HG03469 (cell line): Measurements from ENCODE around the gene C10orf67.
"Not testable (repeated sequence)": the region's sequence is repeated elsewhere in the genome, so short reads cannot be mapped to it uniquely, and the experiment has no call there.

Experiments
- ATAC-seq: cut with Tn5 transposase; IDR thresholded peaks from one replicate; pipeline ENCODE4 v1.9.1; 2021; ENCODE audit warnings: mild to moderate bottlenecking, moderate library complexity, moderate number of reproducible peaks; ENCODE audit not compliant: unreplicated experiment

Gene C10orf67

GRCh38 chr10:23326544-23327307 lies 17.9 kb downstream of the C10orf67 start:
- ATAC-seq, result no peak

GRCh38 chr10:23325132-23325531 lies 19.5 kb downstream of the C10orf67 start:
- peak; percentile 82 for ATAC-seq

GRCh38 chr10:23324351-23324750 lies 20.2 kb downstream of the C10orf67 start:
- ATAC-seq, result no peak

GRCh38 chr10:23322082-23322481 lies 22.5 kb downstream of the C10orf67 start:
- ATAC-seq, result no peak

- no peak for ATAC-seq
Observed at GRCh38 chr10:23319835-23320234, 24.8 kb downstream of the C10orf67 start.

GRCh38 chr10:23318359-23318758 lies 26.2 kb downstream of the C10orf67 start:
- ATAC-seq, result no peak

- no peak for ATAC-seq
Observed at GRCh38 chr10:23317416-23317815, 27.2 kb downstream of the C10orf67 start.

GRCh38 chr10:23316406-23316805 lies 28.2 kb downstream of the C10orf67 start:
- no peak for ATAC-seq

GRCh38 chr10:23315966-23316365 lies 28.6 kb downstream of the C10orf67 start:
- ATAC-seq, result no peak

GRCh38 chr10:23314835-23315239 lies 29.8 kb downstream of the C10orf67 start:
- ATAC-seq, result no peak

GRCh38 chr10:23311034-23311433 lies 33.6 kb downstream of the C10orf67 start:
- ATAC-seq, result no peak

GRCh38 chr10:23310404-23310803 lies 34.2 kb downstream of the C10orf67 start:
- no peak for ATAC-seq

- ATAC-seq, result not testable (repeated sequence)
Observed at GRCh38 chr10:23299961-23300360, 44.6 kb downstream of the C10orf67 start.

- no peak for ATAC-seq
Observed at GRCh38 chr10:23294638-23295247, 49.9 kb downstream of the C10orf67 start.

GRCh38 chr10:23293973-23294590 lies 50.5 kb downstream of the C10orf67 start:
- no peak for ATAC-seq

GRCh38 chr10:23293145-23293724 lies 51.4 kb downstream of the C10orf67 start:
- ATAC-seq, result peak; percentile 95

- ATAC-seq, result no peak
Observed at GRCh38 chr10:23291551-23292334, 52.9 kb downstream of the C10orf67 start.

GRCh38 chr10:23284674-23285335 lies 59.8 kb downstream of the C10orf67 start:
- ATAC-seq, result no peak

- no peak for ATAC-seq
Observed at GRCh38 chr10:23284155-23284554, 60.4 kb downstream of the C10orf67 start.

GRCh38 chr10:23283680-23284079 lies 60.9 kb downstream of the C10orf67 start:
- no peak for ATAC-seq
